Measurements from ENCODE around the gene CTNNA2. TPM values are rescaled to one million over a fixed set of nuclear protein-coding genes. Genes with fewer than 3 reads are reported as not detected.

The CTNNA2 gene
- total RNA-seq, 2 donors from 2014 or later: 0.17 to 0.88 TPM

GRCh38 chr2:80111185-80111584, 598.3 kb downstream of the CTNNA2 start:
- Histone ChIP-seq H3K27me3 (no peaks in the 10 kb centered on the region), H3K4me3 (no peak overlapping the region), H3K9me3 (no peaks in the 10 kb centered on the region), H3K4me1 (no peaks in the 10 kb centered on the region), H3K36me3 (no peaks in the 10 kb centered on the region), H3K9ac (ENCODE audit: low read depth in 2 of 2, low read length in 2 of 2) (no peak overlapping the region), H3K27ac (no peak overlapping the region)
- intact Hi-C loops (cut with DNase I): no loop called here
- DNase-seq: no peak
- TF ChIP-seq CTCF (IDR thresholded peaks at IDR 0.05): no peak

- H3K27me3 ChIP-seq: no peaks in the 10 kb centered on the region
- no peak overlapping the region for H3K27ac ChIP-seq
- H3K4me3 ChIP-seq: no peak overlapping the region
- no peak for DNase-seq
- intact Hi-C loops (cut with DNase I): no loop called here
- TF ChIP-seq CTCF (IDR thresholded peaks at IDR 0.05): no peak
- no peaks in the 10 kb centered on the region for H3K9me3 ChIP-seq
- H3K36me3 ChIP-seq: no peaks in the 10 kb centered on the region
- no peaks in the 10 kb centered on the region for H3K4me1 ChIP-seq
- no peak overlapping the region for H3K9ac ChIP-seq (ENCODE audit: low read depth in 2 of 2, low read length in 2 of 2)
These were observed 599.9 kb downstream of the CTNNA2 start for GRCh38 chr2:80112790-80113189.

GRCh38 chr2:80113399-80113798, 600.5 kb downstream of the CTNNA2 start:
- Histone ChIP-seq H3K36me3 (no peaks in the 10 kb centered on the region), H3K9ac (ENCODE audit: low read depth in 2 of 2, low read length in 2 of 2) (no peak overlapping the region), H3K4me3 (no peak overlapping the region), H3K27me3 (no peaks in the 10 kb centered on the region), H3K4me1 (no peaks in the 10 kb centered on the region), H3K9me3 (no peaks in the 10 kb centered on the region), H3K27ac (no peak overlapping the region)
- TF ChIP-seq CTCF (IDR thresholded peaks at IDR 0.05): no peak
- intact Hi-C loops (cut with DNase I): no loop called here
- DNase-seq: no peak

GRCh38 chr2:80114812-80115211, 602.0 kb downstream of the CTNNA2 start:
- intact Hi-C loops (cut with DNase I): no loop called here
- Histone ChIP-seq H3K36me3 (no peaks in the 10 kb centered on the region), H3K27me3 (no peaks in the 10 kb centered on the region), H3K4me1 (no peaks in the 10 kb centered on the region), H3K4me3 (no peak overlapping the region), H3K9ac (ENCODE audit: low read depth in 2 of 2, low read length in 2 of 2) (no peak overlapping the region), H3K27ac (no peak overlapping the region), H3K9me3 (no peaks in the 10 kb centered on the region)
- no peak for DNase-seq
- no peak for TF ChIP-seq CTCF (IDR thresholded peaks at IDR 0.05)

GRCh38 chr2:80117401-80117800, 604.5 kb downstream of the CTNNA2 start:
- TF ChIP-seq CTCF (IDR thresholded peaks at IDR 0.05): no peak
- no peak overlapping the region for H3K9ac ChIP-seq (ENCODE audit: low read depth in 2 of 2, low read length in 2 of 2)
- intact Hi-C loops (cut with DNase I): no loop called here
- H3K27me3 ChIP-seq: no peaks in the 10 kb centered on the region
- H3K9me3 ChIP-seq: no peaks in the 10 kb centered on the region
- H3K4me1 ChIP-seq: no peaks in the 10 kb centered on the region
- no peak for DNase-seq
- H3K27ac ChIP-seq: no peak overlapping the region
- H3K36me3 ChIP-seq: no peaks in the 10 kb centered on the region
- no peak overlapping the region for H3K4me3 ChIP-seq

GRCh38 chr2:80120866-80121265, 608.0 kb downstream of the CTNNA2 start:
- Histone ChIP-seq H3K27me3 (no peaks in the 10 kb centered on the region), H3K27ac (no peak overlapping the region), H3K4me3 (no peak overlapping the region), H3K9me3 (no peaks in the 10 kb centered on the region), H3K36me3 (no peaks in the 10 kb centered on the region), H3K4me1 (no peaks in the 10 kb centered on the region), H3K9ac (ENCODE audit: low read depth in 2 of 2, low read length in 2 of 2) (no peak overlapping the region)
- intact Hi-C loops (cut with DNase I): no loop called here
- no peak for DNase-seq
- no peak for TF ChIP-seq CTCF (IDR thresholded peaks at IDR 0.05)

Measured in colonic mucosa (tissue), 4 donors.